Tongue (tissue), 2 donors: ENCODE results near the gene PLOD2. TPM values are rescaled to one million over a fixed set of nuclear protein-coding genes. Genes with fewer than 3 reads are reported as not detected.
"Not testable (repeated sequence)": the region's sequence is repeated elsewhere in the genome, so short reads cannot be mapped to it uniquely, and the experiment has no call there.

Experiments
- DNase-seq: peaks from one replicate; pipeline ENCODE4 v3.0.0-alpha.2; 2015
- total RNA-seq: library from RNA; depleted of rRNA; stranded (reverse); fragments of >200 nt; gene quantifications from one replicate; pipeline ENCODE4 v1.2.3, GENCODE V29; 2014

Gene PLOD2
- total RNA-seq, 1 donor from 2014 or later: 27.7 TPM

DNA sequence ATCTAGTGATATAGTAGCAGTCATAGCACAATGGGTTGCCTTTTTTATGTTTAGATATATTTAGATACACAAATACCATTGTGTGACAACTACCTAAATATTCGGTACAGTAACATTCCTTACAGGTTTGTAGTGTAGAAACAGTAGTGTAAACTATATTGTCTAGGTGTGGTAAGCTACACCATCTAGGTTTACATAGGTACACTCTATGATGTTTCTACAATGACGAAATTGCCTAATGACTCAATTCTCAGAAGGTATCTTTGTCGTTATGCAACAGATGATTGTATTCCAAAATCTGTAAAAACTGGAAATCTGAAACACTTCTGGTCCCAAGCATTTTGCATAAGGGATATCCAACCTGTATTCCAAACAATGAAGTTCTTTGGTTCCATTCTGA, 24.3 kb downstream of the PLOD2 start:
- DNase-seq: no peak

DNA sequence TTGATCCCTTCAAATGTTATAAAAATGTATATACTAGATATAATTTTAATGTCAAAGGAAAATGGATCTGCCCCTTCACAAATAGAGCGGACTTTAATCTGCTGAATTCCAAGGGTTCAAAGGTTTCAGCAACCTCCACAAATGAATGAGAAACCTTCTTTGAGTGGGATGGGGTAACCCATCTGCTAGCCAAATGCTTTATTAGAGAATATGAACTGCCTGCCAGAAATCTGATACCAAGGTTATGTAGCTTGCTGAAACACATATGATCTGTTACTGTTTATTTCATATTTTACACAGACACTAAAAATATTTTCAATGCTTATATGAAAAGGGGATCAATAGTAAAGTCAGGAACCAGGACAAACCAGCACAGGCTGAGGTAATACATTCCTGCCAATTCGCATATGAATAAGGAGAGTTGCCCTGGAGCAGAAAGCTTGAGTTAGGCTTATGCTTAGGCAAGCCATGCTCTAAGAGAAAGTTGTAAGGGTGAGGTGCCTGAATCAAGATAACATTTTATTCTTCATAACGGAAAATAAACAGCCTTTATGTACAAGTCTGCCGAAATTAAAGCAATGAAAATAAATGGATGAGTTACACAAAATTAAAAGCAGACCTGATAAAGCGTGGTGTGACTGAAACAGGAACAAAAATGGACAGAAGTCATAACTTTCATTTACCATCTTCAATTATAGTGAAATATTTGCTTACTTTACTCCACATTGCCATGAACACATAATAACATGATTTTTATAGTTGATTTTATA, 26.5 kb downstream of the PLOD2 start:
- DNase-seq: peak; percentile 28

DNA sequence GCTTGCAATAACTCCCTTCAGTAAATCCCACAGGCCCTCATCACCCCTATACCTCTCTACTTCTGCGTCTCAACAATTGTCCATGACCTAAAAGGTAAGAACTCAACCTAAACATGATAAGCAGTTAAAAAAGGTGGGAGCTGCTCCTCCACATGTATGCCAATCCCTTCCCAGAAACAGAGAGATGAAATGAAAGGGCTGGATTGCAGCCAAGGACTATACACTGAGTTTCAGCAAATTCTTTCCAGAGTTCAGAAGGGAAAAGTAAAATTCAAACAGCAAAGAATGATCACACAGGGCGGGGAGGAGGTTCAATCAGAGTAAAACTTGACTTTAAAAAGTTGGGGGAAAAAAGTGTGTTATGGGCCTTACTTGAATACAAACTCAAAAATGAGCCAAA, 27.5 kb downstream of the PLOD2 start:
- peak; percentile 63 for DNase-seq

DNA sequence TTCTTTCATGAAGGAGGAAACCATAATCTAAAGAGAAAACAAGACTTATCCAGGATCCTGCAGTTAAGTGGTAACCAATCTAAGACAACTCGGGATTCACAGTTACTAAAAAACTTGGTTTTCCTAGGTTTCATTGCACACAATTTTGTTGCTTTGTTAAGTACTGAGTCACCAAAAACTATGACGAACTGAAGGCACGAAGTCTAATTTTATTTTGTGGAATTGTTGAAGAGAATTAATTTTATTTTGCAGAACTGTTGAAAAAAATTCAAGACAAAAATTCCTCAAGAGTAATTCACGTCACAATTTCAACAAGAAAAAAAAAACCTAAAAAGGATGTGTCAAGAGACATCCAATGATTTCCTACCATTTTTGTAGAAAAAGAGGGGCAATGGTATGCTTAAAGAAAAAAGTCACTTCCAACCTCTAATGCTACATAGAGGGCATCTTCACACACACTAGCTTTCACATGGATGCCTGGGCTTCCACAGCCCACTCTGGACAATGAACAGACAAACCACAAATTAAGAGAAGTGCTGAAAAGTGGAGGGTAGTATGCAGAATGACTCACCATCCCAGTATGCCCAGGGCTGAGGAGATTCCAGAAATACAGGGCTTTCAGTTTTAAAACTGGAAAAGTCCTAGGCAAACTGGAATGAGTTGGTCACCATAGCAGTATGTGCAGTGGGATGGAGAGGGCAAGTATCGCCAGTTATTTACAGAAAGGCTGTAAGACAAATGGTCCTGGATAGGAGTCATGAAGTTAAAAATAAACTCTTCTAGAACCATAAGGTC, 29.2 kb downstream of the PLOD2 start:
- DNase-seq: no peak

DNA sequence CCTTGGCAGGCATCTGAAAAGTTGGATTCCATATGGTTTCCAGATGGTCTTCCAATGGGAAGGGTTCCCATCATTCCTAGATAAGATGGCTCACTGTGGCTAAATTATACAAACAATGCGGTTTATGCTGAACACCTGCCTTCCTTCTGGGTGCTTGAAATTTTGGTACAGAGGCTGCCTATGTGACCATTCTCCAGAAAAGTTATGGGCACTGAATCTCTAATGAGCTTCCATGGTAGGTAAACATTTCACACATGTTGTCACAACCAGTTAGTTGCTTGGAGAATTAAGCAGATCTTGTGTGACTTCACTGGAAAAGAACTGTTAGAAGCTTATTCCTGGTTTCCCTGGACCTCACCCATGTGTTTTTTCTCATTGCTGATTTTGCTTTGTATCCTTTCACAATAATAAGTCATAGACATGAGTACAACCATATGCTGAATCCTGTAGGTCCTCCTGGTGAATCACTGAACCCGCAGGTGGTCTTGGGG, 30.1 kb downstream of the PLOD2 start:
- no peak for DNase-seq

DNA sequence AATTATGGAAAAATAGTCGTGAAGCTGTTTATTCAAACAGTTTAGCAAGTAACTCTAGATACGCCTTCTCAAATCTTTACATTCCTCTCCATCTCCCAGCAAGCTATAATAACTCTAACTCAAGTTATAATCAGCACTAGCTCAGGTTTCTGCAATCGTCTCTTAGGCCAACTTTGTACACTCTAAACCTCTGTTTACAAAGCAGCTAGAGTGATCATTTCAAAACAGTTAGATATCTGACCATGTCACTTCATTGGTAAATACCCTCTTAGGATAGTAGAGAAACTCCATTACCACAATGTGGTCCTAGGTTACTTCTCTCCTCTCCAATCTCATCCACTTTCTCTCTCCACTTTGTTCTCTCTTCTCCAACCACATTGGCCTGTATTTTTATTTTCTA, 31.2 kb downstream of the PLOD2 start:
- no peak for DNase-seq

DNA sequence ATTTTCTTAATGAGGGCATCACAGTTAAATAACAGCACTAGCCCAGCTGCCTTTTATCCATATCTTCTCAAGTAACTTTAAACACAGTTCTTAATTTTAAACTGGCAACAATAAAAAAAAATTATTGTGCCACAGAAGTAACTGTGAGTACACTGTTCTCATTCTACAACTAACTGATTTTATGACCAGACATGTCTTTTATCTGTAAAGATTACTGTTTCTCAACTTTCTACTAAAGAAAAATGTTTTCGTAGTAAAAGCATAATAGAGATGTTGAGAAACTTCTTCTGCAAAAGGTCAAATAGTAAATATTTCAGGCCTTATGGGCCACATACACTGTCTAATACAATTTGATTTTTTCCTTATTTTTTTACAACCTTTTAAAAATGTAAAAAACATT, 32.0 kb downstream of the PLOD2 start:
- DNase-seq: no peak

DNA sequence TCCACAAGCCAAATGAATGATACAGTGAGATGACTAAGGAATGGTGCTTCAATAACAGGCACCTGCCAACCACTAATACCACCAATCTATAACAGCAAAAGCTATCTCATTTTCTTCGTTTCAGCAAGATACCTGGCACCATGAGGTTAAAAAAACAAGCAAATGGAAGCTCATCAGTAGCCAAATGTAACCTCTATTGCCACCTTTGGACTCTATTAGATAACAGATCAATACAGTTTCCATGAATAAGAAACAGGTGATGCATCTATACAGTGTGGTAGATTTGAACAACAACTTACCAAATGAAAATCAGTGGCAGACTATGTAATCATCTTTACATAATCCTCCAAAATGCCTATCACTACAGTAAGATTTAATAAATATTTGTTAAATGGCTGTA, 32.8 kb downstream of the PLOD2 start:
- no peak for DNase-seq

DNA sequence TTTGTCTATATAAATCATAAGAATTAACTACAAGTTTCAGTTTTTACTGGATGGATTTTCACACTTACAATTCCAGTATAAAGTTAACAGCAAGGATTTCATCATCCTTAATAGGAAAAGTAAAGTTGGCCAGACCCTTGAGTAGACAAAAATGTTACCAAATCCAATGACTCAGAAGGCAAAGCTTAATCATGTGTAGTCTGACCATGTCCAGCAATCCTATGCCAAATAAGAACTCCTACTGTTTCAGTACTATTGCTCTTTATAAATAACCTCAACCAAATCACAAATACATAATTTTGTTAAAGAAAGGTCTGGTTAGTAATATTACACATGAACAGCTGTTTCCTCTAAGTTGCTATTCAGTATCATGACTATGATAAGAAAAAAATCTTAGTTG, 35.0 kb downstream of the PLOD2 start:
- DNase-seq: peak; percentile 17

DNA sequence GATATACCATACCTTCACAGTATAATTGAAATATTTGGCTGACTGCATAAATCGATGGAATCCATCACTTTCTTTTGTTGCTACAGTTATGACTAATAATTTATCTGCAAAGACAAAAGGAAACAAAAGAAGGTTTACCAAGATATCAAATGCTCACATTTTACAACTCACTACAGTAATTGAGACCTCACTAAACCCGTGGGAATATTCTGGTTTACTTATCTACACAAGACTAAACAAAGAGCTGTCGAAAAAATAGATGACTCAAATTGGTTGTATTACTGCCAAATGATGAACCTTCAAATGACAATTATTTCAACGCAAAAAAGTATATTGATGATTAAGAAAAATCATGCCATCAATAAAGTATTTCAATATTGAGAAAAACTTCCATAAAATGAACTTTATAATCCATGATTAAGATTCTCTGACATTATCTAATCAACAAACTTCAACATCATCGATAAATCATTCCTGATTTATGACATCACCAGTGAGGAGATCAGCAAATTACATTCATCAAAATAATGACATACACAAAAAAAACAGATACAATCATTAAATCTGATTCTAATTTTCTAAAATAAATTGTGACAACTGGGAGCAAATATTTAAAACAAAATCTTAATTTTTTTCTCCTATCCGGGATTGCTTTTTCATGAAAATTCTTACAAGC, 36.7 kb downstream of the PLOD2 start:
- DNase-seq: no peak

DNA sequence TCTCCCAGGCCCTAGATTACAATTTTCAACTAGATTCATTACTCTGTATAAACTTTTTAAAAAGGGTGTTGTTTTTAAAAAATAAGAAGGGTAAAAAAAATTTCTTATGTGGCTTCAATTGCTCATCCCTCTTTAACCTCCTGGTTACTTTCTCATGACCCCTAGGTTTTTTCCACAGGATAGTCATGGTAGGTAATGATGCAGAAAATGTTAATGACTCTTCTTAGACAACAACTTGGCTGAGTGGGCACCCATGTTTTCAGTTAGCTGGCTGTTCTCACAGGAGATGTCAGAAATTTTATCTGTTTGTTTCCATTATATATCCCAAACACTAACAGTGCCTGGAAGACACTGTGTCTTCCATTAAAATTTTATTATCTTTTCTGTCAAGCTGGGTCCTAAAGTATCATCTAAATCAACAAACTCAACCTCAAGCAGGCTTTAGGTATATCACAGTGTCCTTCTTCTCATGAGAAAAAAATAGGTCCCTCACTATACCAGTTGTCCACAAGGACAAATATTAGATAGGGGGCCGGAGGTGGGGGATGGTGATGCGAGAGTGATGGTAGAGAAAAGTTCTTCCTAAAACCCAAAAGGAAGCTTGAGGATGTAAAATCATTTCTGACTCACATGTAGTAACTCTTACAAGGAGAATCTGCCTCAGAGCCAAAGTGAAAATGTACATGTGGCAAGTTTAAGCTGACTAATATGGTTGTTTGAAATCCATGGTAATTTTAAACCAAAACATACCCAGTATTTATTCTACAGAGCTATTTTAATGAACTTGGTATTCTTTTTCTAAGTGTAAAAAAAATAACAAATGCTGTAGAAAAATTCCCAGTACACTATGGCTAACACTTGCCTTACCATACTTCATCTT, 43.3 kb downstream of the PLOD2 start:
- DNase-seq: no peak

DNA sequence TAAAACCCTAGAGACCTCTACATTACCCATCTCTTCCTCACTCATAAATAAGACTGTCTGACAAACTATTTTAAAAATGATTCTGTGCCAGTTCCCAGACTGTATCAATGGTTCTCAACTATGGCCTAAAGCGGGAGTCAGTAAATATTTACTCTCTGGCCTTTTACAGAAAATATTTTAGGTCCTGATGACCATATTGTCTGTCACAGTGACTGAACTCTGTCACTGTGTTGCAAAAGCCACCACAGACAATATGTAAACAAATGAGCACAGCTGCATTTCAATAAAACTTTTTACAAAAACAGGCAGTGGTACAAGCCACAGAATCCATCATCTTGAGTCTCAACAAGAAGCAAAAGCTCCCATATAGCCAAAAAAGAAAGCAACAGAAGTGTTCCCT, 45.4 kb downstream of the PLOD2 start:
- DNase-seq: no peak

DNA sequence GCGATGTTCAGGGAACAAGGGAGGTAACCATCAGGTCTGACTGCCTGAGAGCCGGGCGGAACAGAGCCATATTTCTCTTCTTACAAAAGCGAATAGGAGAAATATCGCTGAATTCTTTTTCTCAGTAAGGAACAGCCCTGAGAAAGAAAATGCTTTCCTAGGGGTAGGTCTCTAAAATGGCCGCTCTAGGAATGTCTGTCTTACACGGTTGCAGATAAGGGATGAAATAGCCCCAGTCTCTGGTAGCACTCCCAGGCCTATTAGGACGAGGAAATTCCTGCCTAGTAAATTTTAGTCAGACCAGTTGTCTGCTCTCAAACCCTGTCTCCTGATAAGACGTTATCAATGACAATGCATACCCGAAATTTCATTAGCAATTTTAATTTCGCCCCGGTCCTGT, 47.2 kb downstream of the PLOD2 start:
- DNase-seq: not testable (repeated sequence)

DNA sequence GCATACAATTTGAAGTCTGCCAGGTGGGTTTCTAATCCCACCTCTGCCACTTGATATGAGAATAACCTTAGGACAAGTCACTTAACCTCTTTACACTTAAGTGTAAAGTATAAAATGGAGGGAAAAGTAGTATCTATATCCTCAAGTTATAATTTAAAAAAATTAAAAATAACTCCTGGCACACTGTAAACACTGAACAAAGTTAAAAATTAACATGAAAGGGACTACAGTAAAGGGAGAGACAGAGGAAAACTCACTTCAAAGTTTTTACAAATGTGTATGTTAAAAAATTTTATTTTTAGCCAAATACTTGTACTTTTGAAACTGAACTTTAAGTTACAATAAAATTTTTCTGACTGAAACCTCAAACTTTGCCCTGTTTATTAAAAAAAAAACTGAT, 49.6 kb downstream of the PLOD2 start:
- no peak for DNase-seq

DNA sequence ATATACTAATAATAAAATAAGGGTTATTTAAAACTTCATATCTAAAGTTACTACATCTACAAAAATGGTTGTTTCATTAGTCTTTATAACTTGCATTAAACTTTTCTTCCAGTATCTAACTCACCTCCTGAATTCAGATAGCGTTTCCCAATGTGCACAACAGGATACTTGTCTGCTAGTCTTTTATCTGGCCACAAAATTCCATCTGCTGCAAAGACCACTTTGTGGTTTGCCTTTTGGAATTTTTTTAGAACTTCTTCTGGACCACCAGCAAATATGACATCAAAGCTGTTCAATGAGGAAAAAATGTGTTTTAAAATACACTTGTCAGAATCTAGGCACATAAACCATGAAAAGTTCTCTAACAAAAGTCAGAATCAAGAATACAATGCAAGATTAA, 50.8 kb downstream of the PLOD2 start:
- DNase-seq: no peak

DNA sequence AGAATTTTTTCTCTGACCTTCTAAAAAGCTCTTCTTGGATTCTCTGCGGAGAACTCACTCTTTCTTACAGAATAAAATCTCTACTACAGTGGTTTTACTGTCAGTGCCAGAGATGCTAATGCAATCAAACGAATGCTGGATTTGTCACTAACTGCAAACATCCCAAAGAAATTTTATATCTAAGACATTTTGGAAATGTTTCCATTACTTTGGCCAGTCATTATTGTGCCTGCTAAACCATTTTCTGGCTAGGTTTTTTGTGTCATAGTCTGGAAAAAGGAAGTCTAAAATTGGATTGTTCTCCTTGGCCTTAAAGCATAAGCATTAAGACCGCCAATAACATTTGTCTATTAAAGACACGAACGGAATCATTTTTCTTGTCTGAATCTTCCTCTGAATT, 54.0 kb downstream of the PLOD2 start:
- peak; percentile 27 for DNase-seq

DNA sequence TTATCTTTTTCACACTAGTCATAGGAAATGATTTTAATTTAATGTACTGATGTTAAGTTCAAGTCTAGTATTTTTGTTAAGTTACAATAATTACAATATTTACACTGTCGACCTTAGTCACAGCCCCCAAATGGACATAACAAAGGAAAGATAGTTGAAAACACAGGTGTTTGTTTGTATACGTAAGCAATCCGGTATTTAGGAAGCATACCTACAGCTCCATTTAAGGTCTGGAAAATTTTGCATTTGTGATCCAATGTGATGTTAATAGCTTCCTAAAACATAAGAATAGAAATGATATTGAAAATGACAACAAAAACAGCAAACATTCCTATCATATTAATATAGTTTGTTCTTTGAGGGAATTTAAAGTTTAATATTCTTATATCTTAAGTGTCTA, 56.9 kb downstream of the PLOD2 start:
- DNase-seq: no peak

DNA sequence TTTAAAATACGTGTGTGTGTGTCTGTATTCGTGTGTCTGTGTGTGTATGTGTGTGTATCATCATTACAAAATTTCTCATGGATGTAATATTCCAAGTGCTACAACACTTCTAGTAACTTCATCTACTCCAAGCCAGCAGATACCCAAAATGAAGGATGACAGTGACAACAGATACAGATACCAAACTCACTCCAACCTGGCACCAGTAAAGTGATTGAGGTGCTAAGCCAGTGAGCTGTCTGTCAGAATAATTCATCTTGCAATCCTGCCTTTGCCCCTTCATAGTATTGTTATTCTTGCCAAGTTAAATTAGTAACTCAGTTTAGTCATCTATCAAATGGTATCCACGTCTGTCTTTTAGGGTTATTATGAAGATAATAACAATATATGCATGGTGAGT, 58.1 kb downstream of the PLOD2 start:
- no peak for DNase-seq

DNA sequence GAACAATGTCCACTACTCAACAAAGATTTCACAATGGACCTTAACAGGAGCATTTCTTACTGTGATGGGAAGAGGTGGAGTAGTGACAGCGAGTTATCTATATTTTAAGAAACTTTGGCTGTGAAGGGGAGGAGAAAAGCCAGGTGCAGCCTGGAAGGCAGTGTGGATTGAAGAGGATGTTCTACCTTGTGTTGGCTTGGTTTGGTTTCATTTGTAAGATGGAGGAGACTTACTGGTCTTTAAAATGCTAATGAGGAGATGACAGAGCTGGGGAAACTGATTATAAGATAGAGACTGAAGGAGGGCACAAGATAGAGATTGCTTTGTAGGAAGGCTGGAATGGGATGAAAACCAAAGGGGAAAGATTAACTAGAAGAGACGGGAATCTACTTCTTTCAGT, 59.4 kb downstream of the PLOD2 start:
- DNase-seq: no peak

DNA sequence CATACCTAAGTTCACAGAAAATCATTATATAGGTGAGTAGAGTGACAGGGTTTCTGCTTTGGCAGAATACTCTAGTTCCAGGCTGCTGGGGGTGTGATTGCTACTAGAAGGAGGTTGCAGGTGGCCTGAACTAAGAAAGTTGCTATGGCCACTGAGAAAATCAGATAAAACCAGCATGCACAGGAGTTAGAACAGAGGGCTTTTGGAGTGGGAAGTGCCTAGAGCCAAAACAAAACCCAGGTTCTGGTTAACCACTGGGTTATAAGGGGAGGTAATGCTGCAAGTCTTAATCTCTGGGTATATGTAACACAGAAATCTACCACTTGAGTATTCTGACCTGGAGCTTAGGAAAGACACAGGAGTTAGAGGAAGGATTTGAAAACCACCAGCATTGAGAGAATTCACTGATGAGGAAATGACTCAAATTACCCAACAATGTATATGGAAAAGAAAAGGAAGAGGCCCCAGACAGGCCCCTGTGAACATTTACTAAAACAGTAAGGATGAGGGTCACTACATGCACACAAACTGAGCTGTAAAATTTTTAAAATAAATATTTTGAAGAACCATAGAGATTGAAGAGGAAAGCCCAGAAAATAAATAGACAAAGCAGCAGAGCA, 60.0 kb downstream of the PLOD2 start:
- no peak for DNase-seq

DNA sequence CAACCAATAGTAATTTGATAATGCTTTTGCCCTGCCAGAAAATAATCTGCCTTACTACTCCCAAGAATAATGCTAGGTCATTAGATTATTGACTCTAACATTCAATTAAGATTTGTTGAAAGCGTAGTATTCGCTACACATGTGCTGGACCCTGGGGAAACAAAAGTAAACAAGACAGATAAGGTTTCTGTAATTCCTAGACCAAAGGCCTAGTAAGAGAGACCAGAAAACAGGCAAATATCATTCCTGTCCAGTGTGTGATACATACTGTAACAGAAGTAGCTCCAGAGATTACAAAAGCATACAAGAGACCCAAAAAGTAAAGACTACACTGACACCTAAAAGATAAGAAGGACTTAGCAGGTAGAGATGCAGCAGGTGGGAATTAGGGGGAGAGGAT, 60.8 kb downstream of the PLOD2 start:
- DNase-seq: no peak

DNA sequence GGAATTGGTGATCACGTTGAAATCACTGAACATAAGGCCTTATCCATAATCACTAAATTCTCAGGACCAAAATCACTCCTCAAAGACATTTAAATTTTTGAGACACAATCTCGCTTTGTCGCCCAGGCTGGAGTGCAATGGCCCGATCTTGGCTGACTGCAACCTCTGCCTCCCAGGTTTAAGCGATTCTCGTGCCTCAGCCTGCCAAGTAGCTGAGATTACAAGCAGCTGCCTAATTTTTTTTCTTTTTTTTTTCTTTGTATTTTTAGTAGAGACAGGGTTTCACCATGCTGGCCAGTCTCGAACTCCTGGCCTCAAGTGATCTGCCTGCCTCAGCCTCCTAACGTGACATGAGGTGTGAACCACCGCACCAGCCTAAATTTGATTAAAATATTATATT, 61.7 kb downstream of the PLOD2 start:
- DNase-seq: no peak
